KOPT-K1 (cell line): ENCODE measurements around the gene RNLS.

Source experiments
- H3K27ac ChIP-seq: fragments of 200-600 bp; sonication (generic); 2 replicates; pipeline ENCODE4 v1.5.1; 2016; ENCODE audit warnings: antibody characterized with exemption, mild to moderate bottlenecking, low read depth, low read length; ENCODE audit not compliant: poor library complexity, severe bottlenecking
- H3K36me3 ChIP-seq: fragments of 200-600 bp; sonication (generic); 2 replicates; pipeline ENCODE4 v1.5.1; 2017; ENCODE audit warnings: antibody characterized with exemption, mild to moderate bottlenecking, low read length, moderate library complexity; ENCODE audit not compliant: insufficient read depth
- H3K9me3 ChIP-seq: fragments of 200-600 bp; sonication (generic); 2 replicates; pipeline ENCODE4 v1.5.1; 2017; ENCODE audit warnings: antibody characterized with exemption, low read length, mild to moderate bottlenecking; ENCODE audit not compliant: insufficient read depth, poor library complexity, severe bottlenecking

Gene RNLS

DNA sequence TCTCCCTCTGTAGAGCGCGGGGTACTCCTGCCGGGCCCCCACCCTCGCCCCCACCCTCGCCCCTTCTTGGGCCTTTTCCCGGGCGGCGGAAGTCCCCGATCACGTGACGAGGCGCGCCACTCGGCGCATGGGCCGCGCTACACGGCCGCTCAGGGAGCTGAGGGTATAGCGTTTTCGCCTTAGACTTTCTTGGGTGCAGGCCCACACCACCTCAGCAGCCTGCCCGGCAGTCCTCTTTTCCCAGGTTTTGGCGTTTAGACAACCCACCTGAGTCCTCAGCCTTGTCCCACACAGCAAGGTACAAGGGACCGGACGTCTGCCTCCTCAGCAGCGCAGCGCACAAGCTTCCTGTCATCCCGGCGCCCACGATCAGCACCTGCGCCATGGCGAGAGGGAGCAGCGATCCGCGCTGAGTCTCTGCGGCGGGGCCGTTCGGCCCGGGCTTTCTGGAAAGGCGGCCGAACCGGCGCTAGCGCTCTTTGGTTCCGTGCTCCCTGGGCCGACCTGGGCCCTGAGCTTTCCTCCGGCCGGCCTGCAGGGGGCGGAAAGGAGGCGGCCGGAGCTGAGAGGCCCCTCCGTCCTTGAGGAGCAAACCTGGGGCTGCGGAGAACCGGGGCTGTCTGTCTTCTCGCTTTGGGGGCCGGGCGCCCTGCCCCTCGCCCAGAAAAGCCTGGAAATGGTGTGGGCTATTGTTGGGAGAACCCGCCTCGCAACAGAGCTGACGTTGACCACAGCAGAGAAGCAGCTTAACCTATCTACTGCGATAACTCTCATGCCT is at the start of gene RNLS:
TSS of gene RNLS (minus strand) at position 513 of the 778 bp plus-strand sequence.
- H3K9me3 ChIP-seq = peaks cover 12% of the 10 kb centered on the region
- H3K36me3 ChIP-seq = no peaks in the 10 kb centered on the region
- no peak within 1 kb of the TSS for H3K27ac ChIP-seq

DNA sequence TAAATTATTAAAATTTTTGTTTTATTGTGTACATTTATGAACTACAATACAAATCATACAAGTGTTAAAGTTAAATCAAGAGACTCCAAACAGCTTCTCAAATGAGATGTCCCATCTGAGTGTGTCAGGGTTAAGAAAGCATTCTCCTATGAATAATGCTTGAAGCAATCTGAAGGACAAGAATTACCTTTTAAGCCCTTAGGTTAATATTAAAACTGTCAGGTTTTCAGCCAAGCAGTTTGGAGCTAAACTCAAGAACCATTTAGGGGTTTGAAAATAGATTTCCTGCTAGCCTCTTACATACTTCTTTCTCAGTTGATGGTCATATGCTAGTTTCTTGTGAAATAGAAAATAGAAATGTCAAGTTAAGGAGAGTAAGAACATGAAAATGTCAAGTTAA is 41.7 kb upstream of the RNLS start:
- H3K36me3 ChIP-seq = no peaks in the 10 kb centered on the region
- H3K9me3 ChIP-seq = no peaks in the 10 kb centered on the region
- H3K27ac ChIP-seq = no peak overlapping the region

DNA sequence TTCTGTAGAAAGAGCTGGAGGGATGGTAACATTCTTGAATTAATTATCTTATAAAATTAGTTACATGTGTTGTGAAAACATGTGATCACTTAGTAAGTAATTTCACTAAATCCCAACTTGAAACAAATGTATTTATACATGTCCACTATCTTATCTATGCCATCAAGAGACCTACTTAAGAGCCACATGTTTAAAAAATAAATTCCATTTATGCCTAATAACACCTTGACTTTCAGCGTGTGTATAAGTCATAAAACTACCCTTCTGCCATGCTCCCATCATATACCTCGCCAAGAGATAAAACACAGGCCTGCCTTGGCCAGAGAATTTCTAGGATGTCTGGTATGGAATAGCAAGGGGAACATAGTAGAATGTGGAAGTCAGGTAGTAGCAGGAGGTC is 40.7 kb upstream of the RNLS start:
- H3K9me3 ChIP-seq = no peaks in the 10 kb centered on the region
- H3K36me3 ChIP-seq = no peaks in the 10 kb centered on the region
- no peak overlapping the region for H3K27ac ChIP-seq

DNA sequence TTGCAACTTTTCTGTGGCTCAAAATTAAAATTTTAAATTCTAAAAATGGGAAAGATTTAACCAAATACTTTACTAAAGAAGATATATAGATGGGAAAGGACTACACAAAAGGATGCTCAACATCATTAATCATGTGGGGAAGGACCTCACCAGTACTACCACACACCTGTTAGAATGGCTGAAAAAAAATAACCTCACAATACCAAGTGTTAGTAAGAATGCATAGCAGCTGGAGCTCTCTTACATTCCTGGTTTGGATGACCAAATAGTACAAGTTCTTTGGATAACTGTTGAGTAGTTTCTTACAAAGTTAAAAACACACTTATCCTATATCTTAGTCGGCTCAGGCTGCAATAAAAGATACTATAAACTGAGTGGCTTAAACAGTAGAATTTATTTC is 37.3 kb upstream of the RNLS start:
- H3K27ac ChIP-seq = no peak overlapping the region
- no peaks in the 10 kb centered on the region for H3K9me3 ChIP-seq
- H3K36me3 ChIP-seq = no peaks in the 10 kb centered on the region

DNA sequence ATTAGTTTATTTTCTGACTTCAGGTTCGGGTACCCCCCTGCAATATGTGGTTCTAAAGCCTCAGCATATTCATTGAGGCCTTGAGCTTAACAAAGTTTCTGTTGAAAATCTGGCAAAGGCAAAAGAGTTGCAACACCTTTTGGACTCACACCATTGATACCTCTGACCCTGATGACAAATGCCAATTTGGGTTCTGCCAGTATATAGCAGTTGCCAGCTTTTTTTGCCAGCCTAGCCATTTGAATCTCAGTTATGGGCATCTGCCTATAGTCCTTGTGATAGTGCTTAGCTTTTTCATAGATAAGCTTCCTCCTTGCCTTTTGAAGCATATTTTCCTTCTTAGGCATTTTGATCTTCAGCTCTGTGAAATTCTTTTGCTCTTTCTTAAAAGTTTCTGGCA is 35.4 kb upstream of the RNLS start:
- no peaks in the 10 kb centered on the region for H3K36me3 ChIP-seq
- peaks cover 7% of the 10 kb centered on the region for H3K9me3 ChIP-seq
- no peak overlapping the region for H3K27ac ChIP-seq

DNA sequence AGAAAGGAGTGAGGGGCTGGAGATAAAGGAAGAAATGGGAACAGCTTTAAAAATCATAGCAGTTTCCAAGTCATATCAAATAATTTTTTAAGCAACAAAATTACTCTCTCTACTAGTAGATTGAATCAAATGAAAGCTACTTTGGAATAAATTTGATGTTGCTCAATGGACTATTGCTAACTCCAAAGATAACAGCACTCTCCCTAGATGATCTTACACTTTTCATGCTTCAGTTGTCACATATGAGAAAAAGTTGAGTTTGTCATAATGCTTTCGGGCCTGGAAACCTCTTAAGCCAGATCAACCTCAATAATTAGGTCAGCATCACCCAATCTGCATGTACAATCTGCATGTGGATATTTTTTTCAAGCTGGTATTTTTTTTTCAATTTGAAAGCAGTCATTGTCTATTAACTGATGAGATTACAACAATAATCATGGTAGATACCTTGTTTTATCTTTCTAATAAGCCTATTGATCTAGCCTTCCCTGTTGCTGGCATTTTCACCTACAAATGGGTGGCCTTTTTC is 34.7 kb upstream of the RNLS start:
- no peaks in the 10 kb centered on the region for H3K36me3 ChIP-seq
- H3K27ac ChIP-seq = no peak overlapping the region
- H3K9me3 ChIP-seq = peaks cover 7% of the 10 kb centered on the region

DNA sequence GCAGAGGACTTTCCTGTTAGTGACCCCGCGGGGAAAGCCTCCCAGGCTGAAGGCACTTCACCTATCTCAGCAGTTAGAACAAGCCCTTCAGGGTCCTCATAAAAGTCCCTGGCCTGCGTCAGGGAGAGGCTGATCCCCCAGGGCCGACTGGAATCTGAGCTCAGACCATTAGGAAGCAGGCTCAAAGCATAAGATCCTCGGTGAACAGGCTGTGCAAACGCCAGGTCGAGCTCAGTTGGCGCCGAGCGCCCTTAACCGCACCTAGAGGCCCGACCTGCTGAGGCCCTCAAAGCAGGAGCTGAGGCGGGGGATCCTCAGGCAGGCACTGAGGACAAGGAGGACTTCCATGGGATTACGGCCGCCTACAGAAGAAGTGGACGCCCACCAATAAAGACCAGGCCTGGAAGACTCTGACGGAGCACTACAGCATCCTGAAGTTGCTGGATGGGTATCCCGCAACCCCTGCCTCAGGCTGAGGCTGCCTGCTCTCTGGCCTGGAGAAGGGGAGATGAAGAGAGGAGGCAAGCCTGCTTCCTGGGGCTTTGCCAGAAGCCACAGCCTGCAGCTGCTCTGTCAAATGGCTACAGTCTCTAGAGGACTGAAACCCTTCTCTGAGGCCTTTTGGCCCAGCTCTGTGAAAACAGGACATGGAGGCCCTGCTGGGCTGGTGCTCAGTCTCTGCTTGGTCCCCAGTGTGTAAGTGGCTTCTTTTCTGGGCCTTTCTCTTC is 33.3 kb upstream of the RNLS start:
- Histone ChIP-seq H3K9me3 (peaks cover 7% of the 10 kb centered on the region), H3K36me3 (no peaks in the 10 kb centered on the region), H3K27ac (no peak overlapping the region)

DNA sequence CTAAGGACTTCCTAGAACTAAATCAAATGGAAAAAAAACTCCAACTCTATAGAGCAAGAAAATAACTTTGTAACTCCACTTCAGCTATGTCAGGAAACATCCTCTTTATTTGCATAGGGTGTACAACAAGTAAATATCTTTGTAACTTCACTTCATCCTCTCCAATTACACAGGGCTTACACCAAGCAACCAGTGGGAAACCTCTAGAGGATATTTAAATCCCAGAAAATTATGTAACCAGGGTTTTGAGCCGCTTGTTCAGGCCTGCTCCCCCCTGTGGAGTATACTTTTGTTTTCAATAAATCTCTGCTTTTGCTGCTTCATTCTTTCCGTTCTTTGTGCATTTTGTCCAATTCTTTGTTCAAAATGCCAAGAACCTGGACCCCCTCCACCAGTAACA is 25.7 kb upstream of the RNLS start:
- H3K36me3 ChIP-seq = no peaks in the 10 kb centered on the region
- H3K27ac ChIP-seq = no peak overlapping the region
- no peaks in the 10 kb centered on the region for H3K9me3 ChIP-seq

DNA sequence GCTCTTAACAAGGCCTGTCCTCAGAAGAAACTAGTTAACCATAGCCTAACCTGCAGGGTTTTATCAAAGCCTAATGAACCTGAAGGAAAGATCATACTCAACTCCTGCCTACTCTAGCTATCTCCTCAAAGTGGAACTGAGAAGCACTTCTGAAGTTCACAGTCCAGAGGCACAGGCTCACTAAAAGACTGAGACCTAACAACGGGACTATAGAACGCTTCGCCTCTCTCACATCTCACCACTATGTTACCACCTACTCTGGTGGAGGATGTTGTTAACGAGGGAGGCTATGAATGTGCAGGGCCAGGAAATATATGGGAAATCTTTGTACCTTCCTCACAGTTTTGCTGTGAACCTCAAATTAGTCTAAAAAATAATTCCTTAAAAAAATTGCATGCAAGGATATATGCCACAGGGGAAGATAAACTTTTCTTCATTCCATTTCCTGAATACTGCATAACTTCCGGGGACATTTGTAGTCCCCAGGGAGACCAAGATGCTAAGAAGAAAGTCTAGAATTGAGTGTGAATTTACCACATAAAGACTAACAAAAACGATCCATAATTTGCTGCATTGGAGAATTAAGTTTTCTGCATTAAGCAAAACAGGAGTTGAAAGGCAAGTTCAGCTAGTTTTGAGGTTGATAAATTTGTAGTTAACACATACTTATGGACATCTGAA is 25.1 kb upstream of the RNLS start:
- no peak overlapping the region for H3K27ac ChIP-seq
- H3K9me3 ChIP-seq = no peaks in the 10 kb centered on the region
- no peaks in the 10 kb centered on the region for H3K36me3 ChIP-seq

DNA sequence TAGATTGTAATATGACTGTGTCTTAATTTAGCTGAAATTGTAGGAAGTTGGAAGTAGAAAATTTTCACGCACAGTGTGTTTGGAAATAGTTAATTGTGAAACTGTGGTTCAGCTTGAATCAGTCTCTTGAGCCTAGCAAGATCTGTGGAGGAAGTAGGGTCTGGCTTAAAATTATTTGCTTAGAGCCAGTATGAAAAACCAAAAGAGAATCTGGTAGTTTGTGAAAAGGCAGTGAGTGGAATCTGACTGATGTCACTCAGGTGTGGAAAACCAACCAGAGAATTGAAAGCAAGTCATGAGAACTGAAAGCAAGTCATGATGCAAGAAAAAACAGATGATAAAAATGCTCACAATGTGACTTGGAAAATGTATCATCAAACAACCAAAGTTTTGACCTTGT is 14.9 kb upstream of the RNLS start:
- H3K9me3 ChIP-seq = peaks cover 9% of the 10 kb centered on the region
- H3K36me3 ChIP-seq = no peaks in the 10 kb centered on the region
- no peak overlapping the region for H3K27ac ChIP-seq

DNA sequence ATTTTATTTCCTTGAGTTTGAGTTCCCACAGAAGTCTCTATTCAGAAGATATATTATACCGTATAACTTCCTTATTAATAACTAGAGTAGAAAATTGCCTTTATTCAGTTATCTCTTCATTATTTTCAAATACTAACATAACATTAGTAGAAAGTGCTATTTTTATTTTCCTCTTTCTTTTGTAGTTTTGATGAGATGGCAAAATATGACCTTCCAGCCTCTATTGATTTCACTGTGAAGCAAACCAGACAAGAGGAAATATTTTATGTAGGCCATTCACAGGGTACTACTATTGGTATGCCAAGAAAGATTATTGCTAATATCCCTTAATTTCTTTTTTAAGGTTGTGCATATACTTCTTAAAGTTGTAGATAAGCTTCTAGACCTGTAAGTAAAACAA is 11.4 kb upstream of the RNLS start:
- no peak overlapping the region for H3K27ac ChIP-seq
- H3K36me3 ChIP-seq = no peaks in the 10 kb centered on the region
- no peaks in the 10 kb centered on the region for H3K9me3 ChIP-seq

DNA sequence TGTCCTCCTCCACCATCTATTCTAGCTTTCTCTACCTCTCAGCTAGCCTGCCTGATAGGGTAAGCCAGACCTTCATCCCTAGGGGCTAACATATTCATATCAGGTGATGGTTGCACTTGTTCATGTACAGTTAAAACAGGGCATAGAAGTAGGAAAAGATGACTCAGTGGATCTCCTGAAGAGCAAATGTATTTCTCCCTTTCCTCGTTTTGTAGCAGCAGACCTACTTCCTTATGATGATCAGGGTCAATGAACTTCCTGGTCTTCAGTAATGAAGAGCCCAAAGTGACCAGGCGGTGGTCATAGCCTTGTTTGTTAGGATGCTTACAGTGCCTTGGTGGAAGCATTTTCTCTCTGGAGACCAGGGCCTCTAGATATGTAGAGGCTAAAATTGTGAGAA is 9.8 kb upstream of the RNLS start:
- no peaks in the 10 kb centered on the region for H3K36me3 ChIP-seq
- no peak overlapping the region for H3K27ac ChIP-seq
- no peaks in the 10 kb centered on the region for H3K9me3 ChIP-seq

DNA sequence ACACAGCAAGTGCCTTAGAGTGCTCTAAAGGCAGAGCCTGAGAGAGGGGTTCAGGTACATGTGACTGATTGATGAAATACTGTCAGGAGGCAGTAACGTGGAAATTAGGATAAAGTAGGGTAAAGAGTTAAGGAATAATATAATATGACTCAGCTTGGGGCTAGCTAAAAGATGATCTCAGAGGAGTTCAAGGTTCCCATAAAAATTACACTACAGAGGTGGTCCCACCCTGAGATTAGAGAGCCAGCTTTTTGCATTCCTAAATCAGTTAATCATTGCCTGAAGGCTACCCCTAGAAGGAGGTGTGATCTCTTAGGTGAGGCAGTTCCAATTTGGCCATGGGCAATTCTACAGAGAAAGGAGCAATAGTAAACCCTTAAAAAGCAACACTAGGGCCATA is 9.3 kb upstream of the RNLS start:
- Histone ChIP-seq H3K9me3 (no peaks in the 10 kb centered on the region), H3K27ac (no peak overlapping the region), H3K36me3 (no peaks in the 10 kb centered on the region)

DNA sequence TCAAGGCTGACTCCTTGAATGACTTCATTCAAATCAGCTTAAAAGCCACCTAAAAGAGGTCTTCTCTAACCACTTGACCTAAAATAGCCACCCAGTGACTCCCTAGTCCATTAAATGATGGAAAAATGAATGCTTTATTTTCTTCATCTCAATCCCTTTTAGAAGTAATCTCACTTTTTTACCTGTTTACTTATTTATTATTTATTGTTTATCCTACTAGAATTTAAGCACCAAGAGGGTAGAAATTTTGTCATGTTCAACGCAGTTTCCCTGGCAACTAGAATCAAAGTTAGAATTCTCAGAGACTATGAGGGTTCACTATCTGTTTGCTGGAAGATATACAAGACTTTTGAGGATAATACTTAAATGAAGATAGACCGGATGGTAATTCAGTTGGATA is 3.3 kb upstream of the RNLS start, which contains the start of gene LIPJ:
TSS of gene LIPJ (plus strand) at position 301 of the 400 bp plus-strand sequence. CDS start 3,926 bp downstream, outside the sequence.
- Histone ChIP-seq H3K36me3 (no peaks in the 10 kb centered on the region), H3K27ac (no peak within 1 kb of the TSS), H3K9me3 (peaks cover 12% of the 10 kb centered on the region)

DNA sequence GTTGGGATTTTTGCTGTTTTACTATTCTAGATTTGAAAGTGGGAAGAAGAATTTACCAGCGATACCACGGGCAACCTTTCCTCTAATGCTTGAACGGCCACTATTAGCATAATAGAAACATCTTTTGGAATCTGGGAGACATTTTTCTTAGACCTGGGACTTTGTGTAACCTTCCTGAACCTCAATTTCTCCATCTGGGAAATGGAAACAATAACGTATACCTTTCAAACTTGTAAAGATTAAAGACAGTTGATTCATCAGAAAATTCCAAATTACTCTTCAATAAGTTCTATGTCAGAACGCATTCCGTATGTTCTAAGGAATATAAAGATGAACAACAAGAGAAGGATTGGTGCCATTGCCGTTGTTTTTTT is 453 bp upstream of the RNLS start:
- H3K36me3 ChIP-seq = no peaks in the 10 kb centered on the region
- no peak overlapping the region for H3K27ac ChIP-seq
- peaks cover 12% of the 10 kb centered on the region for H3K9me3 ChIP-seq
